GM12892 (cell line): ENCODE measurements around the gene SEC14L2.

Experiments used
- POLR2A ChIP-seq: IDR thresholded peaks from 2 replicates; pipeline ENCODE4 v1.6.1; 2011; ENCODE audit warnings: low read depth, low read length, control low read depth
- POLR2AphosphoS5 ChIP-seq: IDR thresholded peaks from 2 replicates; pipeline ENCODE4 v1.6.1; 2011; ENCODE audit warnings: low read depth, low read length, control low read depth
- TAF1 ChIP-seq: IDR thresholded peaks from 2 replicates; pipeline ENCODE4 v1.6.1; 2011; ENCODE audit warnings: low read depth, mild to moderate bottlenecking, control low read depth, low read length, borderline replicate concordance

GRCh38 chr22:30425327-30425615 is 28.5 kb downstream of the SEC14L2 start:
- TF ChIP-seq POLR2AphosphoS5 (no peak), POLR2A (no peak), TAF1 (no peak)
